Left lung (tissue), 10 donors: ENCODE data around the gene RMDN2. TPM values are rescaled to one million over a fixed set of nuclear protein-coding genes. Genes with fewer than 3 reads are reported as not detected.

Source experiments
- ATAC-seq: fragments of 200-7000 bp; cut with Tn5 transposase; one replicate; pipeline ENCODE4 v1.9.1; 2020; ENCODE audit warnings: moderate library complexity
- DNase-seq, 4 donors: peaks; one replicate each; pipeline ENCODE4 v3.0.0-alpha.2; 2013 to 2020
- H3K27ac ChIP-seq, 2 donors: fragments of 200-600 bp; sonication (generic) in 1 of 2; one replicate each; pipeline versions ENCODE4 v1.5.0 to v1.8.0; 2020 to 2021
- H3K27me3 ChIP-seq, 2 donors: fragments of 200-600 bp; sonication (generic) in 1 of 2; one replicate each; pipeline versions ENCODE4 v1.5.0 to v1.8.0; 2020 to 2021
- H3K36me3 ChIP-seq, 2 donors: fragments of 200-600 bp; sonication (generic) in 1 of 2; one replicate each; pipeline versions ENCODE4 v1.5.0 to v1.8.0; 2020 to 2021
- H3K4me1 ChIP-seq, 2 donors: fragments of 200-600 bp; one replicate each; pipeline ENCODE4 v1.8.0; 2021
- H3K4me3 ChIP-seq, 2 donors: fragments of 200-600 bp; sonication (generic) in 1 of 2; one replicate each; pipeline versions ENCODE4 v1.5.0 to v1.8.0; 2020 to 2021; ENCODE audit warnings: mild to moderate bottlenecking in 1 of 2
- H3K9me3 ChIP-seq, 2 donors: fragments of 200-600 bp; sonication (generic) in 1 of 2; one replicate each; pipeline versions ENCODE4 v1.5.0 to v1.8.0; 2020 to 2021
- intact Hi-C, 2 donors: fragments of 100-400 bp; cut with DNase I; formaldehyde crosslinking; loops; one replicate each; pipeline versions ENCODE4 v1.11.2 to v1.14.2; 2022
- polyA plus RNA-seq, 6 donors: library from polyadenylated mRNA; unstranded; fragments of 120-200 nt; gene quantifications; one replicate each; pipeline ENCODE4 v1.2.1, GENCODE V29; 2013; ENCODE audit not compliant: insufficient read length in 6 of 6
- total RNA-seq, 2 donors: library from RNA; stranded (reverse); fragmentation: NEBNext Ultra II Directional; extraction: Animal tissue kit (Norgen Biotek cat#: 25700); gene quantifications; one replicate each; pipeline ENCODE4 v1.2.1, GENCODE V29; 2021
- TF ChIP-seq, protein P1 (sequence below), 2 donors: fragments of 200-600 bp; sonication (generic) in 1 of 2; IDR thresholded peaks; one replicate each; pipeline versions ENCODE4 v1.5.0 to v1.8.0; 2021; ENCODE audit warnings: antibody characterized with exemption in 2 of 2
- donor health status: DM: no; HTN: yes; CAD: no.
- donor health status: DM: no; HTN: no; CAD: no.

Gene RMDN2
- total and polyA plus RNA-seq, 8 donors = 14.2 to 21.7 (median 16.6) TPM

DNA sequence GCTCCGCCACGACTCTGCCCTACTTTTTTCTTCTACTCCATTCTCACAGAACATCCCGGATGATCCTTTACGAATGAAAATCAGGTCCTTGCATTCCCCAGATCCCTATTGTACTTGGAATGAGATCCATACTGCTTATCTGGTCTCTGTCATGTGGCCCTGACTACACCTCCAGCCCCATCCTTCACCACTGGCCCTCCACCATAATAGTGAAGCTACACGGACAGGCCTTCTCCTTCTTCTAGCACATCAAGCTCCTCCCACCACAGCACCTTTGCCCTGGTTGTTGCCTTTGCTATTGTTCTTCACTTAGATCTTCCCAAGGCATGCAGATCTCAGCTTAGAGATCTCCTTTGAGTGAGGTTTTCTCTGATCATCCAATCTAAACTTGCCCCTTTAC lies 20.1 kb upstream of the RMDN2 start:
- H3K36me3 ChIP-seq = no peaks in the 10 kb centered on the region
- no peak overlapping the region for H3K27ac ChIP-seq
- no peak overlapping the region for H3K4me3 ChIP-seq
- ATAC-seq (no peak), DNase-seq (no peak)
- intact Hi-C loops = no loop called here
- no peaks in the 10 kb centered on the region for H3K9me3 ChIP-seq
- no peaks in the 10 kb centered on the region for H3K4me1 ChIP-seq
- TF ChIP-seq, protein P1, sequence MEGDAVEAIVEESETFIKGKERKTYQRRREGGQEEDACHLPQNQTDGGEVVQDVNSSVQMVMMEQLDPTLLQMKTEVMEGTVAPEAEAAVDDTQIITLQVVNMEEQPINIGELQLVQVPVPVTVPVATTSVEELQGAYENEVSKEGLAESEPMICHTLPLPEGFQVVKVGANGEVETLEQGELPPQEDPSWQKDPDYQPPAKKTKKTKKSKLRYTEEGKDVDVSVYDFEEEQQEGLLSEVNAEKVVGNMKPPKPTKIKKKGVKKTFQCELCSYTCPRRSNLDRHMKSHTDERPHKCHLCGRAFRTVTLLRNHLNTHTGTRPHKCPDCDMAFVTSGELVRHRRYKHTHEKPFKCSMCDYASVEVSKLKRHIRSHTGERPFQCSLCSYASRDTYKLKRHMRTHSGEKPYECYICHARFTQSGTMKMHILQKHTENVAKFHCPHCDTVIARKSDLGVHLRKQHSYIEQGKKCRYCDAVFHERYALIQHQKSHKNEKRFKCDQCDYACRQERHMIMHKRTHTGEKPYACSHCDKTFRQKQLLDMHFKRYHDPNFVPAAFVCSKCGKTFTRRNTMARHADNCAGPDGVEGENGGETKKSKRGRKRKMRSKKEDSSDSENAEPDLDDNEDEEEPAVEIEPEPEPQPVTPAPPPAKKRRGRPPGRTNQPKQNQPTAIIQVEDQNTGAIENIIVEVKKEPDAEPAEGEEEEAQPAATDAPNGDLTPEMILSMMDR (IDR thresholded peaks at IDR 0.05) = no peak
- H3K27me3 ChIP-seq = no peaks in the 10 kb centered on the region

DNA sequence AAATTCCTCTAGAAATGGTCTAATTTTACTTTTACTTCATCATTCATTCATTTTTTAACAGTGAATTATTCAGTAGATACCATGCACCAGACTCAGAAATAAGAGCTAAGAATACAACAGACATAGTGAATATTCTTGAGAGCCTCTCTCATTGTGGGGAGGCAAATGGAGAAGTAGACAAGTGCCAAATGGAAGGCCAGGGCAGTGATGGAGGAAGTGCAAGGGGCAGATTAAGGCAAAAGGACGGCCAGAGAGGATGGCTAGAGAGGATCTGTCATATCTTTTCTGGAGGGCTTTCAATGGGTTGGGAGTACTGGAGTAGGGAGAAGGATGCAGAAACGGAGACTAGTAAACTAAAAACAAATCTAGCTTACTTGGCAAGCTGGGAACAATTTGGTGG lies 19.0 kb upstream of the RMDN2 start:
- TF ChIP-seq, protein P1 (IDR thresholded peaks at IDR 0.05) = no peak
- no peak for DNase-seq
- Histone ChIP-seq H3K4me3 (no peak overlapping the region), H3K4me1 (peaks cover 0 to 2% of the 10 kb centered on the region in 2 donors), H3K36me3 (no peaks in the 10 kb centered on the region), H3K9me3 (no peaks in the 10 kb centered on the region), H3K27me3 (no peaks in the 10 kb centered on the region), H3K27ac (no peak overlapping the region)
- intact Hi-C loops = no loop called here
- peak; percentile 22 for ATAC-seq

DNA sequence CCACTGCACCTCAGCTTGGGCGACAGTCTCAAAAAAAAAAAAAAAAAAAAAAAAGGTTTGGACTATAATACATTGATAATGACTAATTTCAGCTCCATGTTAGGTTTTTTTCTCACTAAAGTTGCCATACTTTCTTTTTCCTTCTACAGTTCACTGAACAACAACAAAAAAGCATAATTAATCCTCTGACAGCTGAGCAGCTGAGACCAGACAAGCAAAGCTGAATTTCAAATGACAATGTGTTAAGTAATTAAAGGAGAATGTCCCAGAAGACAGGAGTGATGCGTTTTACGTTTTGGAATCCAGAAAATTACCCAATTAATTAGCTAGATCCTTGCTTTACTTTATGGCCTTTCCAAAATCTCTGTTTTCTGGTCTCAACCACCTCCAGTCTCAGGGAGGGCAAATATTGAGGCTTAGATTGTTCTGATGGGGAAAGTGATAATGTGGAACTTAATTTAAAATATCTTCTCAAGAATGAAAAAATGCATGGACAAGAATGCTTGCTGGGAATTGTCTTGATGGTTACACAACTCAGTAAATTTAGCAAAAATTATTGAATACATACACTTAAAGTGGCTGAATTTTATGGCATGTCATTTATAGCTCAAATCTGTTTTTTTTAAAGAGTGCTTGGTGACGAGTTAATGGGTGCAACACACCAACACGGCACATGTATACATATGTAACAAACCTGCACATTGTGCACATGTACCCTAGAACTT lies 17.4 kb upstream of the RMDN2 start:
- Histone ChIP-seq H3K4me1 (peaks cover 0 to 12% of the 10 kb centered on the region in 2 donors), H3K27me3 (no peaks in the 10 kb centered on the region), H3K36me3 (no peaks in the 10 kb centered on the region), H3K4me3 (no peak overlapping the region), H3K27ac (no peak overlapping the region), H3K9me3 (no peaks in the 10 kb centered on the region)
- TF ChIP-seq, protein P1 (IDR thresholded peaks at IDR 0.05) = no peak
- intact Hi-C loops = no loop called here
- no peak for DNase-seq
- ATAC-seq = no peak

DNA sequence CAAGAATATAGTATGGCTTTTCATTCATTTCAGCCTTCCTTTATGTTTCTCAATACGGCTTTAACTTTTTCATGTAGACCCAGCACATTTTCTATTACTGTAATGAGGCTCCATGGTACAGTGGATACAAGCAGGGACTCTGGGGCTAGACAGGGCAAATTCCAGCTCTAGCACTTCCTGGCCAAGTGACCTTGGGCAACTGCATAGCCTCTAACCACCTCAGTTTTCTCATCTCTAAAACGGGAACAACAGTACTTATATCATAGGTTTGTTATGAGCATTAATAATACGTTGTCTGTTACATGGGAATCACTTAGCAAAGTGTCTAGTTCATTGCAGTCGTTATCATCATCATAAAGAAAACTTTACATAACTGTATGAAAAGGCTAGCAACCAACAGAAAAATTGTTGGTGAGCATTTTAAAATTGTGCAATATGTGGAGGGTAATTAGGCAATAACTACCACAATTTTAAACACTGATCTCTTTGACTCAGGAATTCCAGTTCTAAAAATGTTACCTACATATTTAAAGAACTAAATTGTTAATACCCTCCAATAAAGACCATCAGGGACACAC lies 13.7 kb upstream of the RMDN2 start:
- ATAC-seq (no peak), DNase-seq (no peak)
- H3K9me3 ChIP-seq = no peaks in the 10 kb centered on the region
- TF ChIP-seq, protein P1 (IDR thresholded peaks at IDR 0.05) = no peak
- H3K27me3 ChIP-seq = no peaks in the 10 kb centered on the region
- H3K4me3 ChIP-seq = no peak overlapping the region
- peaks cover 0 to 12% of the 10 kb centered on the region in 2 donors for H3K4me1 ChIP-seq
- H3K36me3 ChIP-seq = no peaks in the 10 kb centered on the region
- H3K27ac ChIP-seq = no peak overlapping the region
- intact Hi-C loops = no loop called here

DNA sequence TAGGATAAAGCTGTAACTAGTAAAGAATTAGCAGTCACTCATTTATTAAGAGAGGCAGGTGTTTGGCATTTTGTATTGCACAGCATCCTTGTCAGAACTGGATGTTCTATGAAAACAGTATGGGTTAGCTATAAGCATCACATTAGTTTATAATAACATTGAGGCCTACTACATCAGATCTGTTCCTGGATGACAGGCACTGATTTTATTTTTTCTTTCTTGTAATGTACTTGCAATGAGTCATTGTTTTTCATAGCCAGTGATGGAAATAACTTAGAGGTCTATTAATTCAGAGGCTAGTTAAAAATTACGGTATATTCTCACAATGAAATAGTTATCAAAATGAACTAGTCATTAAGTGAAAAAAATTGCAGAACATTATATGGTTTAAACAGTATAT lies 13.0 kb upstream of the RMDN2 start:
- ATAC-seq (no peak), DNase-seq (no peak)
- intact Hi-C loops = no loop called here
- Histone ChIP-seq H3K4me3 (no peak overlapping the region), H3K36me3 (no peaks in the 10 kb centered on the region), H3K4me1 (peaks cover 0 to 12% of the 10 kb centered on the region in 2 donors), H3K27ac (no peak overlapping the region), H3K27me3 (no peaks in the 10 kb centered on the region), H3K9me3 (no peaks in the 10 kb centered on the region)
- TF ChIP-seq, protein P1 (IDR thresholded peaks at IDR 0.05) = no peak
